Stimulated activated CD4-positive, alpha-beta T cell treated with anti-CD3 and anti-CD28 coated beads, TNF-alpha, amount 100 ng/mL, for 48 hours (primary cell): ENCODE results near the gene CEACAM1.
"Not testable (repeated sequence)": the region's sequence is repeated elsewhere in the genome, so short reads cannot be mapped to it uniquely, and the experiment has no call there.

ENCODE experiments used
- DNase-seq, 3 donors: peaks; one replicate each; pipeline ENCODE4 v3.0.0-alpha.2; 2020; ENCODE audit warnings: low read depth in 3 of 3

CEACAM1 gene

GRCh38 chr19:42475366-42475765 lies 52.9 kb downstream of the CEACAM1 start:
- DNase-seq, result no peak

DNA sequence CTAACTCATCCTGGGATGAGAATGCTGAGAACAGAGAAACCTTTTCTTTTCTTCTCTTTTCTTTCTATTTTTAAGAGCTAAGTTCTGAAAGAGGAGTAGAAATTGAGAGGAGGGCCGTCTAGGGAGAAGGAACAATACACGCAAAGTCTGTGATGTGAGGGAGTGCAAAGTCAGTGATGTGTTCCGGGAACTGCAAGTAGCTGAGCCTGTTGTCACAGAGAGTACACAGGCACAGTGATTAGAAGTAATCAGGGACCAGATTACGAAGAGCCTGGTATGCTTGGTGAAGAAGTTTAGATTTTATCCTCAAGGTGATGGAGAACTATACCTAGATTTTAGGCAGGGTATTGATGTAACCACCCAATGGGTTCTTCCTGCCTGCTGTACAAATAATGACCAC lies 53.5 kb downstream of the CEACAM1 start:
- no peak for DNase-seq

- DNase-seq, result no peak
These were observed 54.6 kb downstream of the CEACAM1 start for GRCh38 chr19:42473686-42474085.

- no peak for DNase-seq
These were observed 55.7 kb downstream of the CEACAM1 start for GRCh38 chr19:42472402-42473147.

- no peak for DNase-seq
These were observed 56.6 kb downstream of the CEACAM1 start for GRCh38 chr19:42471554-42472249.

GRCh38 chr19:42469311-42470235 lies 58.7 kb downstream of the CEACAM1 start:
- no peak for DNase-seq

DNA sequence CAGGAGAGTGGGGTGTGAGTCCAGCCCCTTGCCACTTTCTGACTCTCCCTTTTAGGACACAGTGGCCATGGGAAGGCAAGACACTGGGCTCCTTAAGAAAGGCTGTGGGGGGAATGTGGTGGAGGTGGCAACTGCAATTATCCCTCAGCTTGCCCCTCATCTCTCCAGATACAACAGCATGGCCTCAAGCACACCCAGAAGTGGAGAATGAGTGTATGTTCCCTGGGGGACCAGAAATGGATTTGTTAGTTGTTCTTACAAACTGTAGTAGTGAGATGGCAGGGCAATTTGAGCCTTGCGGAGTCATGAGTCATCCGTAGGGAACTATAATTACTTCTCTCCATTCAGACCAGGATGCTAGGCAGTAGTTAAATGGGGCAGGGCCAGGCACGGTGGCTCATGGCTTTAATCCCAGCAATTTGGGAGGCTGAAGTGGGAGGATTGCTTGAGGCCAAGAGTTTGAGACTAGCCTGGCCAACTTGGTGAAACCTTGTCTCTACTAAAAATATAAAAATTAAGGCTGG lies 59.9 kb downstream of the CEACAM1 start:
- no peak for DNase-seq

- no peak for DNase-seq
These were observed 61.0 kb downstream of the CEACAM1 start for GRCh38 chr19:42467183-42467760.

DNA sequence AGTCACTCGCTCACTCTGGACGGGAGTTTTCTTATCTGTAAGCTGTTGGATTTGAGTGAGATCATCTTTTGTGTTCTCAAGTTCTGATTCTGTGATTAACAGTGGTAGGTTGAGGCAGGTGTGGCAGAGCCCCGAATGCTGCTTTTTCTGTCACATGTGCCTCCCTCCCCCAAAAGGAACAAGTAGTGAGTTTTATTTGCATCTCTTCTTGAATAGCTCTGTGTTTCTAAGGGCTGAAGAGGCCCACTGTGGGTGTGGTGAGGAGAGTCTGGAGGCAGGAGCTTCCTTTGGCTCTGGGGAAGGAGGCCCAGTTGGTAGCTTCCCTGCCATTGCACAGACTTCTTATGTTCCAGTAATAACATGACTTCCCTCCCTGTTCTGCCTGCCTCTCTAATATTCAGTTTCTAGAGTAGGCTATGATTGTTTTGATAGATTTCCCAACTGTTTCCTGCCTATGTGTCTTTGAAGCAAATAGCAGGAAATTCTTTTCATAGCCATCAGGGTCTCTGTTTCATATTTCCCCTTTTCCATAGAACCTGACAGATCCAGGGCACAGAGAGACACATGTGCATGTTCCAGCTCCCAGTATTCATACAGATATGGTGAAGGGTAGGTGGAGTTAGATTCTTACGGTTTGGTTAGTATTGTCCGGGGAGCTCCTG lies 61.6 kb downstream of the CEACAM1 start:
- no peak for DNase-seq

- DNase-seq, result no peak
These were observed 62.4 kb downstream of the CEACAM1 start for GRCh38 chr19:42465827-42466280.

DNA sequence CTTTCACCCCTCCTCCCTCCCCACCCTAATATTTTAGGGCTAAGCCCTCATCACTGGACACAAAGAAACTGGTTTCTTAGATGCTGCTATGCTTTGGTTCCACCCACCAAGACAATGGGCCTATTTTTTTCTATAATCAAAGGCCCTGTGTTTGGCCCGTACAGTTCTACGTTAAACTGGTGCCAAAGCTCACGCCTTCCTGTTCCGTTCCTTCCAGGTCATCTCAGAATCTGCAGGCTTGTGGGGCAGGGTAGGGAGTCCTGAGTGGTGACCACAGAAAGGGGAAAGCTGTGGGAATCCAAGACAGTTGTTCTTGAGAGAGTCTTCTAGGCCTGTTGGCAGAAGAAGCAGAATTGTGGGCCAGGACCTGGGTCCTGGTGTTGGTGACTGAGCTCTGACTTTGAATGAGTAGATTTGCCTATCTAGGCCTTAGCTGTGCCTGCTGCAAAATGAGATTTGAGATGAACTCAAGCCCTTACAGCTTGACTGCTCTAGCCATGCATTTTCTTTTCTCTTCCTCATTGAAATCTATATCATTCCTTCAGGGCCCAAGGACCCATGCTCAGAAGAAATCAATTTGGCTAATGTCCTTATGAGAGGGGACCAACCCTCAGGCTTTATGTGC lies 66.5 kb downstream of the CEACAM1 start:
- DNase-seq, result no peak

DNA sequence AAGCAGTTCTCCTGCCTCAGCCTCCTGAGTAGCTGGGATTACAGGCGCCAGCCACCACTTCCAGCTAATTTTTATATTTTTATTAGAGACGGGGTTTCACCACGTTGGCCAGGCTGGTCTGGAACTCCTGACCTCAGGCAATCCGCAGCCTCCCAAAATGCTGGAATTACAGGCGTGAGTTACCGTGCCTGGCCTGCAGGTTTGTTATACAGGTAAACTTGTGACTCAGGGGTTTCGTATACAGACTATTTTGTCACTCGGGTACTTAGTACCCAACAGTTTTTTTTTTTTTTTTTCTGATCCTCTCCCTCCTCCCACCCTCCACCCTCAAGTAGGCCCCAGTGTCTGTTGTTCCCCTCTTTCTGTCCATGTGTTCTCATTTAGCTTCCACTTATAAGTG lies 67.0 kb downstream of the CEACAM1 start:
- DNase-seq, result not testable (repeated sequence)

DNA sequence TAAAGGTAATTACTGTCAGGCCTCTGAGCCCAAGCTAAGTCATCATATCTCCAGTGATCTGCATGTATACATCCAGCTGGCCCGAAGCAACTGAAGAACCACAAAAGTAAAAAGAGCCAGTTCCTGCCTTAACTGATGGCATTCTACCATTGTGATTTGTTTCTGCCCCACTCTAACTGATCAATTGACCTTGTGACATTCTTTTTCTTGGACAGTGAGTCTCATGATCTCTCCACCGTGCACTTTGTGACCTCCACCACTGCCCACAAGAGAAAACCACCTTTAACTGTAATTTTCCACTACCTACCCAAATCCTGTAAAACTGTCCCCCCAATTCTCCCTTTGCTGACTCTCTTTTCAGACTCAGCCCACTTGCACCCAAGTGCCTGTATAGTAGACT lies 68.4 kb downstream of the CEACAM1 start:
- no peak for DNase-seq
